ENCODE measurements around the gene ATXN1.

GRCh38 chr6:16267428-16268263 is 493.6 kb downstream of the ATXN1 start:
- TF ChIP-seq EZH2 (IDR thresholded peaks at IDR 0.05; ENCODE audit: insufficient read depth, poor library complexity, severe bottlenecking) = no peak
- no peak for TF ChIP-seq EZH2phosphoT487 (IDR thresholded peaks at IDR 0.05; ENCODE audit: insufficient read depth, low read depth)

All from GM23248 (cell line).